ENCODE data around the gene ZNF407. TPM values are rescaled to one million over a fixed set of nuclear protein-coding genes. Genes with fewer than 3 reads are reported as not detected.

ZNF407 gene
- total RNA-seq, 1 donor from 2014 or later = 9.0 TPM

GRCh38 chr18:74914052-74914591 lies 316.5 kb downstream of the ZNF407 start:
- H3K4me3 Mint-ChIP-seq = no peak overlapping the region
- H3F3A ChIP-seq (ENCODE audit: low read depth) = no peaks in the 10 kb centered on the region
- no peaks in the 10 kb centered on the region for H3K9me3 Mint-ChIP-seq
- no peaks in the 10 kb centered on the region for H3K4me1 Mint-ChIP-seq
- H4K20me1 ChIP-seq (ENCODE audit: low read depth) = no peaks in the 10 kb centered on the region
- no peak overlapping the region for H3K9ac ChIP-seq
- H3K27me3 ChIP-seq = no peaks in the 10 kb centered on the region
- no peaks in the 10 kb centered on the region for H3K9me3 ChIP-seq (ENCODE audit: low read depth)
- no peak overlapping the region for H3K4me2 ChIP-seq
- no peak overlapping the region for H3K27ac Mint-ChIP-seq
- H3K27me3 Mint-ChIP-seq (ENCODE audit: insufficient read depth, low read depth) = peaks cover 5% of the 10 kb centered on the region
- H2AFZ ChIP-seq (replicated peaks) = no peak overlapping the region
- DNase-seq (ENCODE audit: low spot score) = no peak
- H3K36me3 Mint-ChIP-seq = no peaks in the 10 kb centered on the region
- no peak overlapping the region for H3K4me3 ChIP-seq
- no peaks in the 10 kb centered on the region for H3K4me1 ChIP-seq
- no peaks in the 10 kb centered on the region for H3K36me3 ChIP-seq
- no peak overlapping the region for H3K27ac ChIP-seq
- no peaks in the 10 kb centered on the region for H3K79me2 ChIP-seq (ENCODE audit: low read depth)
- TF ChIP-seq EZH2 (IDR thresholded peaks at IDR 0.05) = no peak
- TF ChIP-seq EZH2phosphoT487 (IDR thresholded peaks at IDR 0.05) = no peak
- TF ChIP-seq CTCF (IDR thresholded peaks at IDR 0.05) = no peak

DNA sequence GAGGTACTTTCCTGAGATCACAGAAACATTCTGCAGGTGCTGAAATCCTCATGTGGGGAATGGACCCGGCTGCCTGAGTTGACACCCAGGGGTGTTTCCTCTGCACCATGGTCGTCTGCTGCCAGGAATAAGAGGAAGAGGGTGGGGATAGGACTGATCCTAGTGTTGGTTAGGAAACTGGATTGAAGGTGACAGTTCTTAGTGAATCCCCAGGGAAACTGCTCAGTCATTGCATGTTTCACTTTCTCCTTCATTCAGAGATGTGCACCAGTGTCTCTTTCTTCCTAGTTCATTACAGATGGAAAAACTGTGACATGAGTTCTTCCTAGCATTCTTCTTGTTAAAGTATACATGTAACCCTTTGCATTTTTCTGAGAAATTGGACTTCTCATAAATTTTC lies 317.0 kb downstream of the ZNF407 start:
- no peak for TF ChIP-seq EZH2 (IDR thresholded peaks at IDR 0.05)
- TF ChIP-seq CTCF (IDR thresholded peaks at IDR 0.05) = no peak
- no peak for TF ChIP-seq EZH2phosphoT487 (IDR thresholded peaks at IDR 0.05)

GRCh38 chr18:74916773-74917393 lies 319.2 kb downstream of the ZNF407 start:
- H3K36me3 Mint-ChIP-seq = no peaks in the 10 kb centered on the region
- no peaks in the 10 kb centered on the region for H4K20me1 ChIP-seq (ENCODE audit: low read depth)
- H3K27ac Mint-ChIP-seq = no peak overlapping the region
- no peak overlapping the region for H3K4me3 Mint-ChIP-seq
- peaks cover 5% of the 10 kb centered on the region for H3K4me1 ChIP-seq
- H3K79me2 ChIP-seq (ENCODE audit: low read depth) = no peaks in the 10 kb centered on the region
- H3K9ac ChIP-seq = no peak overlapping the region
- H2AFZ ChIP-seq (replicated peaks) = no peak overlapping the region
- no peaks in the 10 kb centered on the region for H3K4me1 Mint-ChIP-seq
- H3K27me3 ChIP-seq = no peaks in the 10 kb centered on the region
- no peak overlapping the region for H3K4me2 ChIP-seq
- H3K27ac ChIP-seq = no peak overlapping the region
- no peaks in the 10 kb centered on the region for H3K9me3 ChIP-seq (ENCODE audit: low read depth)
- H3K27me3 Mint-ChIP-seq (ENCODE audit: insufficient read depth, low read depth) = peaks cover 5% of the 10 kb centered on the region
- no peaks in the 10 kb centered on the region for H3K9me3 Mint-ChIP-seq
- no peaks in the 10 kb centered on the region for H3F3A ChIP-seq (ENCODE audit: low read depth)
- no peaks in the 10 kb centered on the region for H3K36me3 ChIP-seq
- no peak for TF ChIP-seq EZH2phosphoT487 (IDR thresholded peaks at IDR 0.05)
- TF ChIP-seq EZH2 (IDR thresholded peaks at IDR 0.05) = no peak
- no peak for TF ChIP-seq CTCF (IDR thresholded peaks at IDR 0.05)
- H3K4me3 ChIP-seq = no peak overlapping the region
- DNase-seq (ENCODE audit: low spot score) = no peak

More for the DNA sequence above, 317.0 kb downstream of the ZNF407 start:
- Mint-ChIP-seq H3K9me3 (no peaks in the 10 kb centered on the region), H3K4me3 (no peak overlapping the region), H3K27ac (no peak overlapping the region), H3K4me1 (no peaks in the 10 kb centered on the region), H3K36me3 (no peaks in the 10 kb centered on the region), H3K27me3 (ENCODE audit: insufficient read depth, low read depth) (peaks cover 5% of the 10 kb centered on the region)
- Histone ChIP-seq H3K4me1 (no peaks in the 10 kb centered on the region), H2AFZ (replicated peaks) (no peak overlapping the region), H3K79me2 (ENCODE audit: low read depth) (no peaks in the 10 kb centered on the region), H3K27me3 (no peaks in the 10 kb centered on the region), H4K20me1 (ENCODE audit: low read depth) (no peaks in the 10 kb centered on the region), H3K9me3 (ENCODE audit: low read depth) (no peaks in the 10 kb centered on the region), H3K4me2 (no peak overlapping the region), H3K4me3 (no peak overlapping the region), H3K27ac (no peak overlapping the region), H3K9ac (no peak overlapping the region), H3F3A (ENCODE audit: low read depth) (no peaks in the 10 kb centered on the region), H3K36me3 (no peaks in the 10 kb centered on the region)
- no peak for DNase-seq (ENCODE audit: low spot score)

Data from neural progenitor cell (in vitro differentiated cells).